Stimulated activated naive CD8-positive, alpha-beta T cell treated with anti-CD3 and anti-CD28 coated beads, Interleukin-15, amount 100 ng/mL, for 72 hours (primary cell): ENCODE data around the gene SLC30A3.
A peak's percentile ranks its signal among the peaks of the same experiment; 100 is the strongest.

ENCODE experiments used
- ATAC-seq: fragments of 150-1000 bp; cut with Tn5 transposase; 2 replicates; pipeline ENCODE4 v1.10.0; 2021; ENCODE audit warnings: mild to moderate bottlenecking, moderate library complexity
- DNase-seq, 2 donors: peaks; one replicate each; pipeline ENCODE4 v3.0.0; 2021 to 2022
- H3K27ac Mint-ChIP-seq, 2 donors: one replicate each; pipeline ENCODE4 v1.8.0; 2022; ENCODE audit warnings: mild to moderate bottlenecking in 2 of 2, mixed read lengths in 2 of 2, moderate library complexity in 2 of 2
- H3K27me3 Mint-ChIP-seq: one replicate; pipeline ENCODE4 v1.8.0; 2022; ENCODE audit warnings: mixed read lengths
- H3K4me1 Mint-ChIP-seq: one replicate; pipeline ENCODE4 v1.8.0; 2022; ENCODE audit warnings: mild to moderate bottlenecking, mixed read lengths
- H3K4me3 Mint-ChIP-seq, 2 donors: one replicate each; pipeline ENCODE4 v1.8.0; 2022; ENCODE audit warnings: mild to moderate bottlenecking in 2 of 2, mixed read lengths in 2 of 2, moderate library complexity in 1 of 2
- H3K9me3 Mint-ChIP-seq, 2 donors: one replicate each; pipeline ENCODE4 v1.8.0; 2022; ENCODE audit warnings: mixed read lengths in 2 of 2

Gene SLC30A3

GRCh38 chr2:27298391-27299080 is 35.7 kb upstream of the SLC30A3 start:
- Mint-ChIP-seq H3K27me3 (peaks cover 20% of the 10 kb centered on the region), H3K9me3 (no peaks in the 10 kb centered on the region), H3K4me3 (no peak overlapping the region), H3K4me1 (peaks cover 6% of the 10 kb centered on the region), H3K27ac (peak overlapping the region in 1 of 2 donors; percentile 83)
- ATAC-seq, result no peak
- no peak for DNase-seq

- Mint-ChIP-seq H3K9me3 (no peaks in the 10 kb centered on the region), H3K4me1 (no peaks in the 10 kb centered on the region), H3K27ac (no peak overlapping the region), H3K4me3 (no peak overlapping the region), H3K27me3 (peaks cover 31% of the 10 kb centered on the region)
- DNase-seq (no peak), ATAC-seq (no peak)
These were observed 34.3 kb upstream of the SLC30A3 start for GRCh38 chr2:27297195-27297594.

DNA sequence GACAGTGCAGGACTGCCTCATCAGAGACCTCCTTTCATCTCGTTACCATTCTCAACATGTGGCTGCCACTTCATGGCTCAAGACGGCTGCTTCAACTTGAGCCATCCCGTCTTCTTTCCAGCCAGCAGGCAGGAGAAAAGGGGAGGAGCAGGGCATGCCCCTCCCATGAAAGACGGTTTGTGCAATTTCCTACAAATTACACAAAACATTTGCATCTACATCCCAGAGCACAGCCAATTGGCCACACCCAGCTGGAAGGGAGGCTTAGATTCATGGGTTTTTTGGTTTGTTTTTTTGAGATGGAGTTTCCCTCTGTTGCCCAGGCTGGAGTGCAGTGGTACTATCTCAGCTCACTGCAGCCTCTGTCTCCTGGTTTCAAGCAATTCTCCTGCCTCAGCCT is 33.6 kb upstream of the SLC30A3 start:
- H3K9me3 Mint-ChIP-seq, result no peaks in the 10 kb centered on the region
- no peak overlapping the region for H3K4me3 Mint-ChIP-seq
- no peak for ATAC-seq
- no peaks in the 10 kb centered on the region for H3K4me1 Mint-ChIP-seq
- peaks cover 36% of the 10 kb centered on the region for H3K27me3 Mint-ChIP-seq
- no peak overlapping the region for H3K27ac Mint-ChIP-seq
- no peak for DNase-seq

DNA sequence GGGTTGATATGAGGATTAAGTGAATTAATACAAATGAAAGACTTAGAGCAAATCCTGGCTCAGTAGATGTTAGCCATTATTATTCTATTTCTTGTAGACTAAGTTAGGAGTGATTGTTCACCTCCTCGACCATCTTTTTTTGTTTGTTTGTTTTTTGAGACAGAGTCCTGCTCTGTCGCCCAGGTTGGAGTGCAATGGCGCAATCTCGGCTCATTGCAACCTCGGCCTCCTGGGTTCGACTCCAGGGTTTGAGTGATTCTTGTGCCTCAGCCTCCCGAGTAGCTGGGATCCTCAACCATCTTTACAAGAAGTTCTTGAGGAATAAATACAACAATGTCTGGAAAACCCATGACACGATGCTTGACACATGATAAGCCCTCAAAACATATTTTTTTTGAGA is 32.1 kb upstream of the SLC30A3 start:
- Mint-ChIP-seq H3K27ac (no peak overlapping the region), H3K4me3 (no peak overlapping the region), H3K4me1 (no peaks in the 10 kb centered on the region), H3K9me3 (no peaks in the 10 kb centered on the region), H3K27me3 (peaks cover 38% of the 10 kb centered on the region)
- DNase-seq (no peak), ATAC-seq (no peak)

- peaks cover 39% of the 10 kb centered on the region for H3K27me3 Mint-ChIP-seq
- DNase-seq (no peak), ATAC-seq (no peak)
- H3K4me3 Mint-ChIP-seq, result no peak overlapping the region
- H3K4me1 Mint-ChIP-seq, result no peaks in the 10 kb centered on the region
- peak overlapping the region in 1 of 2 donors; percentile 73 for H3K27ac Mint-ChIP-seq
- no peaks in the 10 kb centered on the region for H3K9me3 Mint-ChIP-seq
These were observed 29.0 kb upstream of the SLC30A3 start for GRCh38 chr2:27291865-27292264.

DNA sequence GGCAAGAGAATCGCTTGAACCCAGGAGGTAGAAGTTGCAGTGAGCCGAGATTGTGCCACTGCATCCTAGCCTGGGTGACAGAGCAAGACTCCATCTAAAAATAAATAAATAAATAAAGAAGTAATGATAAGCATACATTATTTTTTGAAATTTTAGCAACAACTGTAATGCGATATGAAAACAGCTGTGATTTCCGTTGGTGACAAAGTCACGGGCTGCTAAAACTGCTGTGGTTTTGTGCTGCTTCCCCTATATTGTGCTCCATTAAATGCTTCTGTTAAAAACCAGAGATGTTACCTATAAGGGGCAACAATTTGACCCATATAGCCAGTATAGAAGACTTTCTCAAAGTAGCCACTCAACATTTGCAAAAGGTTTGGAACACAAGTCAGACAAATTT is 27.7 kb upstream of the SLC30A3 start:
- H3K27ac Mint-ChIP-seq, result no peak overlapping the region
- H3K4me1 Mint-ChIP-seq, result no peaks in the 10 kb centered on the region
- H3K9me3 Mint-ChIP-seq, result no peaks in the 10 kb centered on the region
- DNase-seq (no peak), ATAC-seq (no peak)
- peaks cover 32% of the 10 kb centered on the region for H3K27me3 Mint-ChIP-seq
- no peak overlapping the region for H3K4me3 Mint-ChIP-seq

GRCh38 chr2:27288610-27289009 is 25.8 kb upstream of the SLC30A3 start:
- H3K27me3 Mint-ChIP-seq, result peaks cover 32% of the 10 kb centered on the region
- no peak overlapping the region for H3K27ac Mint-ChIP-seq
- ATAC-seq, result no peak
- no peaks in the 10 kb centered on the region for H3K9me3 Mint-ChIP-seq
- H3K4me1 Mint-ChIP-seq, result no peaks in the 10 kb centered on the region
- no peak for DNase-seq
- no peak overlapping the region for H3K4me3 Mint-ChIP-seq

- Mint-ChIP-seq H3K4me3 (no peak overlapping the region), H3K27me3 (peaks cover 32% of the 10 kb centered on the region), H3K27ac (no peak overlapping the region), H3K9me3 (no peaks in the 10 kb centered on the region), H3K4me1 (no peaks in the 10 kb centered on the region)
- no peak for ATAC-seq
- no peak for DNase-seq
These were observed 22.6 kb upstream of the SLC30A3 start for GRCh38 chr2:27285481-27285880.

- ATAC-seq (no peak), DNase-seq (no peak)
- no peaks in the 10 kb centered on the region for H3K4me1 Mint-ChIP-seq
- H3K27ac Mint-ChIP-seq, result no peak overlapping the region
- no peaks in the 10 kb centered on the region for H3K9me3 Mint-ChIP-seq
- H3K4me3 Mint-ChIP-seq, result no peak overlapping the region
- H3K27me3 Mint-ChIP-seq, result peaks cover 32% of the 10 kb centered on the region
These were observed 22.1 kb upstream of the SLC30A3 start for GRCh38 chr2:27284996-27285395.

DNA sequence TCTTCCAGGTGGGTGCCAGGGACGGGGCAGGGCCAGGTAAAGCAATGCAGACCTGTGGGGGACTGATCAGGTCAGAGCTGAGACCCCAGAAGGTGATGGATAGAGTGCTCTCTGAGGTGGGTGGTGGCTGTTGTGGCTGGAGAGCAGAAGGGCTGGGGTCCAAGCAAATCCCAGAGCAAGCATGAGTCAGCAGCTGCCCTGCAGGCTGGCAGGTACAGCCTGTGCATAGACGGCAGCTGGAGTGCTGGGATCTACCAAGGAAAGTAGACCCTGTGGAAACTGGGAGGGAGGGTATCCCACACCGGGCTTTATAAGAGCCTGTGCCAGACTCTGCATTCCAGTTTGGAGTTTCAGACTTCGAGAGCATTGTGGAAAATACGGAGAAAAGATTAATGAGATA is 20.0 kb upstream of the SLC30A3 start:
- Mint-ChIP-seq H3K27me3 (peaks cover 38% of the 10 kb centered on the region), H3K27ac (no peak overlapping the region), H3K4me1 (no peaks in the 10 kb centered on the region), H3K9me3 (no peaks in the 10 kb centered on the region), H3K4me3 (no peak overlapping the region)
- ATAC-seq (no peak), DNase-seq (no peak)

DNA sequence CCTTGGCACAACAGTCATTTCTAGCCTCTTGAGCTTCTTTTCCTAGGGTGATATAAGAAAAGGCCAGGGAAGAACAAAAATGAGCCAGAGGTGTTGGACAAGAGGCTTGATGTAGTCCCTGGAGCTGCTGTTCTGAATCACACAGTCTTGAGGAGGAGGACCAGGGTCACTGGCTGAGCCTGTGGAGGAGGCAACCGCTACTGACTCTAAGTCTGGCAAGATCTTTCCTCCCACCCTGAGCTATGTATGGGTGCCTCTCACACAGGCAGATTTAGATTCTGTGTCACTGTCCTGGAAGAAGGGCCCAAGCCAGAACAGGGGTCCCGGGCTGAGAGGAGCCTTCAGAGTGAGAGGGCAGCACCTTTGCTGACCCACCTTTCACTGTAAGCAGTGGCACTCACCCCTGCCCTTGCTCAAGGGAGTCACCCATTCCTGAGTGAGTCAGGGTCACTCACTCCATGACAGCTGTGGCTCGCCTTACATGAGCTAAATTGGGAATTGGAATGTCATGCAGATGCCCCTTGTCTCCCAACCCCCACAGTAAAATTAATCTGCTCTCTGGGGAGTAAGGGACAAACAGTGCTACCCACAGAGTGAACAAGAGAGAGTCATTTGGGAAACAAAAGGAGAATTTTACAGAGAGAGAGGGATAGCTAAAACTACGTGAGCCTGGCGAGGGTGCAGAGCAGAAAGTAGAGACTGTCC is 19.2 kb upstream of the SLC30A3 start, which contains the start of gene TRIM54:
TSS of gene TRIM54 (plus strand) at position 575 of the 705 bp plus-strand sequence. CDS start 303 bp downstream, outside the sequence.
- no peaks in the 10 kb centered on the region for H3K4me1 Mint-ChIP-seq
- peak within 1 kb of the TSS in 1 of 2 donors; percentile 88 for H3K27ac Mint-ChIP-seq
- no peaks in the 10 kb centered on the region for H3K9me3 Mint-ChIP-seq

GRCh38 chr2:27281442-27281841 is 18.6 kb upstream of the SLC30A3 start:
- Mint-ChIP-seq H3K27me3 (peaks cover 37% of the 10 kb centered on the region), H3K4me3 (no peak overlapping the region), H3K4me1 (no peaks in the 10 kb centered on the region), H3K27ac (no peak overlapping the region), H3K9me3 (no peaks in the 10 kb centered on the region)
- no peak for DNase-seq
- ATAC-seq, result no peak

More for the DNA sequence above, 19.2 kb upstream of the SLC30A3 start, which contains the start of gene TRIM54:
- H3K4me3 Mint-ChIP-seq, result no peak within 1 kb of the TSS
- ATAC-seq, result no peak
- no peak for DNase-seq
- H3K27me3 Mint-ChIP-seq, result peaks cover 37% of the 10 kb centered on the region

- no peak for ATAC-seq
- Mint-ChIP-seq H3K9me3 (no peaks in the 10 kb centered on the region), H3K27me3 (peaks cover 37% of the 10 kb centered on the region), H3K4me1 (no peaks in the 10 kb centered on the region), H3K27ac (no peak overlapping the region), H3K4me3 (no peak overlapping the region)
- DNase-seq, result no peak
These were observed 18.0 kb upstream of the SLC30A3 start for GRCh38 chr2:27280826-27281225.

GRCh38 chr2:27278010-27278409 is 15.2 kb upstream of the SLC30A3 start:
- Mint-ChIP-seq H3K4me1 (no peaks in the 10 kb centered on the region), H3K27ac (no peak overlapping the region), H3K9me3 (no peaks in the 10 kb centered on the region), H3K4me3 (no peak overlapping the region), H3K27me3 (peaks cover 50% of the 10 kb centered on the region)
- ATAC-seq, result no peak
- no peak for DNase-seq

DNA sequence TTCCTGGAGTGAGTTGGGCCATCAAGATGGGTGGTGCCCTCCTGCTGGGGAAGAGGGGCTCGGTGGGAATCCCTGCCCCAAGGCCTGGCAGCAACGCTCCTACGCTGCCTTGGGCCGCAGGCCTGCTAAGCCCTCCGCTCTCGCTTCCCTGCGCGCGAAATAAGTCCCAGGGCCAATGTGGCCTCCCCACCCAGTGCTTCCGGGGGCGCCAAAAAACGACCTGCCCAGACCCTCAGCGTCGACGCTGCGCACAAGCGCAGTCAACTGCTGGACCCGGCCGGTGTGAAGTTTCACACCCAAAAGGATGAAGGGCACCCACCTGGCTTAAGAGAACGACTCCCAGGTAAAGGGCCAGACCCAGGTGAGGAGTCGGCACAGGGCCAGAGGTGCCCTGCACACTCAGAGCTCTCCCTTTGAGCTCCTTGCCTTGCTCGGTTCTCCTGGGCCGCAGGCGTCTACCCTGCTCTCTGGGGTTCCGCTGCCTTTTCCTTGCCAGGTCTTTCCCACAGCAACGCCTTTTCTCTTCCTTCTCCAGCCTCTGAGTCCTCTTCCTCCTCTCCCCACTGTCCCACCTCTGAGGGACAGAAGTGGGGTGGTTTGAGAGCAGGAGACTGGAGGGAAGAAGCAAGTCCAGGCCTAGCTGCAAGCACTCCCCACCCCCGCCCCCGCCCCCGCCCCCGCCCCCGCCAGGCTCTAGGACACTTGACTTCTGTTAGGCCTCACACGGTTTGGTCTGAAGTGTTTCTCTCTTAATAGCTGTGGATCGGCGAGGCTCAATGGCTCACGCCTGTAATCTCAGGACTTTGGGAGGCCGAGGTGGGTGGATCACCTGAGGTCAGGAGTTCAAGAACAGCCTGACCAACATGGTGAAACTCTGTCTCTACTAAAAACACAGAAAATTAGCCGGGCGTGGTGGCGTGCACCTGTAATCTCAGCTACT is 12.6 kb upstream of the SLC30A3 start, which contains the start of gene DNAJC5G:
TSS of gene DNAJC5G (plus strand) at position 223 of the 940 bp plus-strand sequence. CDS start 1,296 bp downstream, outside the sequence.
- Mint-ChIP-seq H3K9me3 (no peaks in the 10 kb centered on the region), H3K4me1 (no peaks in the 10 kb centered on the region), H3K4me3 (no peak within 1 kb of the TSS), H3K27ac (no peak within 1 kb of the TSS), H3K27me3 (peaks cover 33% of the 10 kb centered on the region)
- DNase-seq, result no peak
- ATAC-seq, result no peak
